Esophagus (tissue), 2 donors: Measurements from ENCODE around the gene ABHD12. TPM values are rescaled to one million over a fixed set of nuclear protein-coding genes. Genes with fewer than 3 reads are reported as not detected.

Source experiments
- H3K27ac ChIP-seq, 2 donors: one replicate each; pipeline ENCODE4 v1.5.1; 2013; ENCODE audit warnings: low read depth in 2 of 2, mild to moderate bottlenecking in 2 of 2, inconsistent platforms in 1 of 2, low read length in 1 of 2, moderate library complexity in 1 of 2
- H3K27me3 ChIP-seq, 2 donors: one replicate each; pipeline ENCODE4 v1.6.1; 2013; ENCODE audit warnings: low read length in 2 of 2, control low read depth in 1 of 2, mild to moderate bottlenecking in 1 of 2; ENCODE audit not compliant: insufficient read depth in 2 of 2, control insufficient read depth in 1 of 2
- H3K36me3 ChIP-seq, 2 donors: one replicate each; pipeline ENCODE4 v1.6.1; 2013; ENCODE audit warnings: low read length in 1 of 2; ENCODE audit not compliant: control insufficient read depth in 2 of 2, insufficient read depth in 2 of 2
- H3K4me1 ChIP-seq, 2 donors: one replicate each; pipeline ENCODE4 v1.6.1; 2013; ENCODE audit warnings: low read length in 1 of 2; ENCODE audit not compliant: control insufficient read depth in 2 of 2, insufficient read depth in 2 of 2
- H3K4me3 ChIP-seq, 2 donors: one replicate each; pipeline ENCODE4 v1.5.1; 2013; ENCODE audit warnings: low read length in 2 of 2, mild to moderate bottlenecking in 2 of 2, low read depth in 1 of 2, moderate library complexity in 1 of 2
- H3K9me3 ChIP-seq, 2 donors: one replicate each; pipeline ENCODE4 v1.6.1; 2013; ENCODE audit warnings: mild to moderate bottlenecking in 2 of 2, low read depth in 1 of 2, low read length in 1 of 2, moderate library complexity in 1 of 2; ENCODE audit not compliant: control insufficient read depth in 2 of 2, insufficient read depth in 1 of 2
- WGBS, 2 donors: extraction: QIAGEN DNeasy Blood & Tissue Kit; methylation state at CpG; one replicate each; pipeline ENCODE4 v1.1.7; 2013; 5-methylcytosine and 5-hydroxymethylcytosine counted together
- polyA plus RNA-seq, 2 donors: library from polyadenylated mRNA; stranded (reverse); fragments of 200-250 nt; gene quantifications; one replicate each; pipeline ENCODE4 v1.2.3, GENCODE V29; 2013
- donor health status: healthy with polysubstance abuse.
- donor health status: Bipolar disorder and iron deficiency.

The ABHD12 gene
- polyA plus RNA-seq, 2 donors, result 36.9 to 42.3 TPM

GRCh38 chr20:25328954-25329498 is 61.6 kb downstream of the ABHD12 start:
- 93 to 96% methylated on average over 12 of the region's 12 CpGs for WGBS, 2 donors

GRCh38 chr20:25327521-25328235 is 63.0 kb downstream of the ABHD12 start:
- Histone ChIP-seq H3K27ac (no peak overlapping the region), H3K4me1 (peaks cover 0 to 6% of the 10 kb centered on the region in 2 donors), H3K27me3 (no peaks in the 10 kb centered on the region), H3K36me3 (peaks cover 0 to 10% of the 10 kb centered on the region in 2 donors), H3K4me3 (no peak overlapping the region), H3K9me3 (no peaks in the 10 kb centered on the region)
- WGBS, 2 donors, result 85 to 88% methylated on average over 7 of the region's 7 CpGs

More at GRCh38 chr20:25328954-25329498, 61.6 kb downstream of the ABHD12 start:
- peaks cover 0 to 5% of the 10 kb centered on the region in 2 donors for H3K36me3 ChIP-seq
- H3K27ac ChIP-seq, result no peak overlapping the region
- no peaks in the 10 kb centered on the region for H3K27me3 ChIP-seq
- H3K9me3 ChIP-seq, result no peaks in the 10 kb centered on the region
- peaks cover 0 to 6% of the 10 kb centered on the region in 2 donors for H3K4me1 ChIP-seq
- no peak overlapping the region for H3K4me3 ChIP-seq

GRCh38 chr20:25325997-25326396 is 64.6 kb downstream of the ABHD12 start:
- no peak overlapping the region for H3K4me3 ChIP-seq
- H3K27ac ChIP-seq, result no peak overlapping the region
- peaks cover 0 to 6% of the 10 kb centered on the region in 2 donors for H3K4me1 ChIP-seq
- H3K27me3 ChIP-seq, result no peaks in the 10 kb centered on the region
- WGBS, 2 donors, result 78 to 88% methylated on average over 2 of the region's 2 CpGs
- H3K9me3 ChIP-seq, result no peaks in the 10 kb centered on the region
- peaks cover 5 to 15% of the 10 kb centered on the region in 2 donors for H3K36me3 ChIP-seq

DNA sequence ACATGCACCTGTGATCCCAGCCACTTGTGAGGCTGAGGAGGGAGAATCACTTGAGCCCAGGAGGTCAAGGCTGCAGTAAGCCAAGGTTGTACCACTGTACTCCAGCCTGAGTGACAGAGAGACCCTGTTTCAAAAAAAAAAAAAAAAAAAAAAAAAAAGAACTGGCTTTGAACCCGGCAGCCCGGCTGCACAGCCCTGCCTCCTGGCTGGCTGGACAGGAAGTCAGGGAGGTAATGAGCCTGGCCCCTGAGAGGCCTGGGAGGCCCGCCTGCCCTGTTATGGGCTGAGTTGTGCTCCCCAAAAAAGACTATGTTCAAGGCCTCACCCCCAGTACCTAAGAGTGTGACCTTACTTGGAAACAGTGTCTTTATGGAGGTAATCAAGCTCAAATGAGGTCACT is 65.6 kb downstream of the ABHD12 start:
- no peaks in the 10 kb centered on the region for H3K27me3 ChIP-seq
- H3K4me1 ChIP-seq, result peaks cover under 1 to 6% of the 10 kb centered on the region in 2 donors
- H3K9me3 ChIP-seq, result no peaks in the 10 kb centered on the region
- no peak overlapping the region for H3K4me3 ChIP-seq
- H3K36me3 ChIP-seq, result peaks cover 5 to 19% of the 10 kb centered on the region in 2 donors
- no peak overlapping the region for H3K27ac ChIP-seq
- WGBS, 2 donors, result 57 to 60% methylated on average over 3 of the region's 3 CpGs

DNA sequence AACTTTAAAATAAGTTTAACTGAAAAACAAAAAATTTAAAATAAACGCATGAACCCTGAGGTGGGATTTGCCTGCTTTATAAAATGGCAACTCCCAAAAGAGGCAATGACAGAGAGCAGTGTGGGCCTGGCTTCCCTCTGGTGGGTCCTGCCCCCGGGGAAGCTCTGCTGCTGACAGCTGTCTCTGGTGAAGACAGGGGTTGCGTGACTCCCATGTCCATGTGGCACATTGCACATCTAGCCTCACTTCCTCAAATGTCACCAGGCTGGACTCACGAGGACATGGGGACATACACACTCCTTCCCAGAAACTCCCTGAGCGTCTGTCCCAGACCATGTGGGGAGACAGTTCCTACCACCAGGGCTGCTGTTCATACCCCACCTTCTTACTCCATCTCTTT is 66.2 kb downstream of the ABHD12 start:
- H3K27ac ChIP-seq, result no peak overlapping the region
- 75 to 81% methylated on average over 5 of the region's 5 CpGs for WGBS, 2 donors
- peaks cover 2 to 6% of the 10 kb centered on the region in 2 donors for H3K4me1 ChIP-seq
- peaks cover 8 to 24% of the 10 kb centered on the region in 2 donors for H3K36me3 ChIP-seq
- no peak overlapping the region for H3K4me3 ChIP-seq
- H3K9me3 ChIP-seq, result no peaks in the 10 kb centered on the region
- no peaks in the 10 kb centered on the region for H3K27me3 ChIP-seq

GRCh38 chr20:25323496-25324246 is 67.0 kb downstream of the ABHD12 start:
- Histone ChIP-seq H3K4me3 (no peak overlapping the region), H3K27me3 (no peaks in the 10 kb centered on the region), H3K9me3 (no peaks in the 10 kb centered on the region), H3K4me1 (peaks cover 2% of the 10 kb centered on the region in 2 donors), H3K36me3 (peaks cover 8 to 21% of the 10 kb centered on the region in 2 donors), H3K27ac (no peak overlapping the region)
- 91 to 94% methylated on average over 12 of the region's 12 CpGs for WGBS, 2 donors

DNA sequence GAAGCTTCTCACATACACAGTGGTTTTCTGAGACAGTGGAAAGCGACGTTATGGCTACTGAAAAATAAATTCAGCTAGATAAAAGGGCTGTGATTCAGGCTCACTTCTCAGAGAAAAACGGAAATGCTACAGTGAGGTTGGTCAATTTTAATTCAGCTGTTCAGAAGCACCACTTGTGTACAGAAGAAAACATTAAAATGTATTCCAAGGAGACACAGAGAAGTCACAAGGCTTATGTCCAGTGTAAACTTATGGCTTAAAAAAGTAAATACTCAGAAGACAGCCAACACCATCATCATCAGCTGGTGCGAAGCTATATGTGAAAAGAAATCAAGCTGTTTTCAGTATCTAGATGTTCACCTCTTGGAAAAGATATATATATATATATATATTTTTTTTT is 68.6 kb downstream of the ABHD12 start:
- H3K4me1 ChIP-seq, result peaks cover 2% of the 10 kb centered on the region in 2 donors
- H3K27me3 ChIP-seq, result no peaks in the 10 kb centered on the region
- H3K27ac ChIP-seq, result no peak overlapping the region
- no peak overlapping the region for H3K4me3 ChIP-seq
- H3K9me3 ChIP-seq, result no peaks in the 10 kb centered on the region
- 80 to 84% methylated on average over 4 of the region's 4 CpGs for WGBS, 2 donors
- peaks cover 8 to 21% of the 10 kb centered on the region in 2 donors for H3K36me3 ChIP-seq

DNA sequence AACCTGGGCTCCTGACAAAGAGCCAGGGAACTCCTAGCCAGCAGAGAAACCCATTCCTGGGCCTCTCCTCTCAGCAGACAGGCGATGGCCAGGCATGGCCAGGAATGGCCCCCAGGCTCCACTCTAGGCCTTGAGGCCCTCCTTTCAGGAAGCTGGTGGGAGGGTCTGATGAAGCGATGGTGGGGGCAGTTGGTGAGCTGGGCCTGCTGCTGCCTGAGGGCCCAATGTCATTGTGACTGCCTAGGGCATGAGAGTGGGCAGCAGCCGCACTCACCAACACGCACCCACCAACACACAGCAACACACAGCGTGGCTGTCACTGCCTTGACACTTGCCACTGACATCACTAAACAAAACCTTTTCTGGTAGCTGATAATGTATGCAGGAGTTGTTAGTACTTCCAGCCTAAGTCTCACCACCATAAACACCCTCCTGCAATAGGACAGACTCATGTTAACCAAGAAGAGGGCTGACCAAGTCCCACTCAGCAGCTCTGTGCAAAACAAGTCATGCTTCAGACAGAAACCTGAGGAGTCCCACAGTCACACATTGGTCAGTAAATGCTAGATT is 69.3 kb downstream of the ABHD12 start:
- H3K27ac ChIP-seq, result no peak overlapping the region
- no peaks in the 10 kb centered on the region for H3K9me3 ChIP-seq
- H3K27me3 ChIP-seq, result no peaks in the 10 kb centered on the region
- H3K4me1 ChIP-seq, result peaks cover 2 to 5% of the 10 kb centered on the region in 2 donors
- no peak overlapping the region for H3K4me3 ChIP-seq
- H3K36me3 ChIP-seq, result peaks cover 8 to 24% of the 10 kb centered on the region in 2 donors
- WGBS, 2 donors, result 96% methylated on average over 5 of the region's 5 CpGs

DNA sequence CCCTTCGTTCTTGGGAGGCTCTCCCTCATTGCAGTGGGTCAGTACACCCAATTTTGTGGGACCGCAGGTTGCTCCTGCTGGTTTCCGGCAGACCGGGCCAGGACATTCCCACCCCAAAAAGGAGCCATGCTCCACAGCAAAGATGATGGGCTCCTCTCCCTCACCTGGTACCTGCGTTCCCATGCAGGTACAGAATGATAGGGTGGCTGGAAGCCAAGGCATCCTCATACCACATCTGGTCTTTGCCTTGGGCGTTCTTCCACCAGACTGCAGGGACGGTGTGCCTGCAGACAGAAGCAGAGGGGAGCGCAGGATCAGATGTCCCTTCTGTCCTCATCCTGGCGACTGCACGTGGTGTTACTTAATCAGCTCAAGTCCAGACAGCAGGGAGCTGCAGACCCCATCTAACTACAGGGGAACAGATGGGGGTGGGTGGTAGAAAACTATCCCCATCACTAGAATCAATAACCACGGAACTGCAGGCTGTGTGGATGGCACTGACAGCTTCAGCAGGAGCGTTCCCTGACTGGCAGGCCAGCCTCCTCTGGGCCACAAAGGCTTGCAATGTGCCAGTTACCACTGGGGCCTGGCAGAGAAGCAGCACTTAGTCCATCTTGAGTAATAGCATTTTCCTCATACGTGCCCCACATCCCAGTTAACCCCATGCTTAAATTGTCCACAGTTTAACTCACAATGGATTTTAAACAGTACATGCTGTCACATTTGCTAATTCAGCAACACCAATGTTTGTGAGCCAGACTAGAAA is 70.4 kb downstream of the ABHD12 start:
- no peak overlapping the region for H3K27ac ChIP-seq
- WGBS, 2 donors, result 85 to 88% methylated on average over 13 of the region's 13 CpGs
- H3K4me1 ChIP-seq, result peaks cover 2 to 5% of the 10 kb centered on the region in 2 donors
- H3K36me3 ChIP-seq, result peaks cover 8 to 24% of the 10 kb centered on the region in 2 donors
- peak overlapping the region in 1 of 2 donors; percentile 15 for H3K4me3 ChIP-seq
- no peaks in the 10 kb centered on the region for H3K27me3 ChIP-seq
- H3K9me3 ChIP-seq, result no peaks in the 10 kb centered on the region
